HG03571 (cell line): ENCODE data around the gene C11orf86.

Experiments
- ATAC-seq: cut with Tn5 transposase; IDR thresholded peaks from one replicate; pipeline ENCODE4 v1.9.1; 2021; ENCODE audit not compliant: unreplicated experiment

The C11orf86 gene

DNA sequence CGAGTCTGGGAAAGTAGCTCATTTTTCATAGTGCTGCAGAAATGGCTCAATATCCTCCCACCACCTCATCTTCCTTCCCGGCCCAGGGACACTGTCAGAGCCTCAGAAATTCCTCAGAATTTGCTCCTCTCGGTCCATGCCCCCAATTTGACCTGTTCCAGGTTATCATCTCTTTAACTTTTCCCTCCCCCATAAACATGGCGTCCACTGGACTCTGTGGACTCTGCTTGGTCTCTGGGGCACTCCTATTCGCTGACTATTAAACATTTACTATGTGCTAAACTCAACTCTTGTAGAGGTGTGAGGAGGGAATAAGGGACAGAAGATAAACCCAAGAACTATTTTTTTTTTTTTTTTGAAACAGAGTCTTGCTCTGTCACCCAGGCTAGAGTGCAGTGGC, 8.8 kb upstream of the C11orf86 start:
- no peak for ATAC-seq

DNA sequence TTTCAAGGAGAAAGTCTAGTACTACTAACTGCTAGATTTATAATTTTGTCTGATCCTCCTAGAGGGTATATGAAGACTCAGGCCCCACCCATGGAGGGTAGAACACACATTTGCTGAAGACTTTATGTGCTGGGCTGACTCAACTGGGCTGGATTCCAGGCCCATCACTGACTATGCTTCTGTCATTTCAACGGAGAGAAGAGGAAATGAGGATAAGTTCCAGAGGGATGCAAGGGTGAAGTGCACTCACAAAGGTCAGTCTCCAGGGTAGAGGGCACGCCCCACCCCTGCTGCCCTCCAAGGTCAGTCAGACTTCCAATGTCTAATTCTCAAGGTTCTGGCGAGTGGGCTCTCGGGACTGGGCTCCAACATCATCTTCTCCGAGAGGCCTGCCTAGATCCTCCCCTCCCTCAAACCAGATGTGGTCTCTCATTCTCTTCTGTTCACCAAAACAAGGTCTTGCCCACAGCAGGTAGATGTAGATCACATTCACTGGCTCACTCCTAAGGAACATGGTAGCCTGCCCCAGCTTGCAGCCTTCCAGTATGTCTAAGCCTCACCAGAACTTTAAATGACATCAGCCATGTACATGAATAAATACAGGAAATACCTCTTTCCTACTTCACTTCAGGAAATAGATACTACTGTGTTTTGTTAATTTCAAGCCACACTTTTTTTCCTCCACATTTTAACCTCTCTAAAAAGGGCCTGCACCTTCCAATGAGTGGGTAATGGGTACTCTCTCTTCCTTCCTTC, 7.3 kb upstream of the C11orf86 start:
- no peak for ATAC-seq

GRCh38 chr11:66969584-66970225, 5.4 kb upstream of the C11orf86 start:
- no peak for ATAC-seq

GRCh38 chr11:66970371-66970806, 4.7 kb upstream of the C11orf86 start:
- no peak for ATAC-seq

GRCh38 chr11:66970807-66971442, 4.2 kb upstream of the C11orf86 start:
- no peak for ATAC-seq

- ATAC-seq = no peak
Measured at GRCh38 chr11:66971488-66971887, 3.6 kb upstream of the C11orf86 start.

GRCh38 chr11:66973956-66974580, 1.0 kb upstream of the C11orf86 start:
- ATAC-seq = no peak

- ATAC-seq = no peak
Measured at GRCh38 chr11:66975405-66976027, 412 bp downstream of the C11orf86 start.

GRCh38 chr11:66976028-66976467, 944 bp downstream of the C11orf86 start:
- ATAC-seq = no peak

- ATAC-seq = no peak
Measured at GRCh38 chr11:66976925-66977324, 1.8 kb downstream of the C11orf86 start.

GRCh38 chr11:66978229-66978628, 3.1 kb downstream of the C11orf86 start:
- ATAC-seq = no peak

DNA sequence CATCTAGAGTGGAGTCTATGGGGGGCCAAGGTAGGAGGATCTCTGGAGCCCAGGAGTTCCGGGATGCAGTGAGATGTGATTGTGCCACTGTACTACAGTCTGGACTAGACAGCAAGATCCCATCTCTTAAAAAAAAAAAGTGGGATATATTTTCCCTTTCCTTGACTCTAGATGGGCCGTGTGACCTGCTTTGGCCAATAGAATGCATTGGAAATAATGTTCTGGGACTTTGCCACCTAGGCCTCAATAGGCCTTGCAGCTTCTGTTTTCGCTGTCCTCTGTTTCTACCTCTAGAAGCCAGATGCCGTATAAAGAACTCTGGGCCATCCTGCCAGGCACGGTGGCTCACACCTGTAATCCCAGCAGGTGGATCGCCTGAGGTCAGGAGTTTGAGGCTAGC, 3.6 kb downstream of the C11orf86 start:
- no peak for ATAC-seq

GRCh38 chr11:66979336-66979980, 4.4 kb downstream of the C11orf86 start:
- no peak for ATAC-seq

GRCh38 chr11:66981976-66982578, 7.0 kb downstream of the C11orf86 start:
- no peak for ATAC-seq

GRCh38 chr11:66983275-66983924, 8.3 kb downstream of the C11orf86 start:
- no peak for ATAC-seq

DNA sequence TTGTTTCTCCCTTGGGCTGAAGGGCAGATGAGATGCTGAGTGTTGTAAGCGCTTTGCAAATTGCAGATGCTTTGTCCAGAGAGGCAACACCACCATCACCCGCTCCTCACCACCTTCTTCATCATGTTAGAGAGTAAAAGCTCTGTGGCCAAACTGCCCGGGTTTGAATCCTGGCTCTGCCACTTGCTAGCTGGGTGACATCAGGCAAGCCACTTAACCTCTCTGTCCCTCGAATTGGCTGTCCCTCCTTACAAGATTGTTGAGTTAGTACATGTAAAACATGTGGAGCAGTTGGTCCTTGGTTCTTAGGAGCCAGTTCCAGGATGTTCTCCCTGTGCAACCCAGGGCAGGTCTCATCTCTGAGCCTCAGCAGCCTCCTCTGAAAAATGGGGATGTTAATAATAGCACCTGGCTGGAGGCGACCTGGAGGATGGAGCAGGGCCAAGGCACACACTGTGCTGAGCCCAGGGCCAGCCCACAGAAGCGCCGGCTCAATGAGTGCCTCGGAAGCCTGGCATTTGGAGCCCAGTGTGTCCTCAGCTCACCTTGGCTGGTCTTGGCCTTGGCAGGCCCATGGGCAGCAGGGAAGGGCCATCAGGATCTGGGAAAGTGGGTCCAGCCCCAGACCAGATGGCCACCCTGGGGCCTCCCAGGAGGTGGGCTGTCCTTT, 10.5 kb downstream of the C11orf86 start:
- no peak for ATAC-seq

DNA sequence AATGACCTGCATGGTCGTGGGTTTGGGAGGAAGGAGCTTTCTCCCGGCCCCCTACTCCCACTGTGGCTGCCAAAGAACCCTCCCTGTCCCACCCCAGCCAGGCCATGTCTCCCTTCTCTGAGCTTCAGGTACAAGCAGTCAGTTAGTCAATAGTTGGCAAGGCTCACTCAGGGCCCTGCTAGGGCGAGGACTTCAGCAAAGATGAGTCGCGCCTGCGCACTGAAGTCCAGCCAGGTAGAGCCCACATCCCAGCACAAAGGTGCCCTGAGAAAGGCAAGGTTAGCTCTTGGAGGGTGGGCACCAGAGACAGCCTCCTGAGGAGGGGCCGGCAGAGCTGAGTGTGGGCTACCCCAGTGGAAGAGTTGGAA, 11.1 kb downstream of the C11orf86 start:
- ATAC-seq = no peak

GRCh38 chr11:66987158-66987620, 12.1 kb downstream of the C11orf86 start:
- ATAC-seq = no peak
